Measurements from ENCODE around the gene CCDC68.

The CCDC68 gene

GRCh38 chr18:54914816-54915215, 44.4 kb downstream of the CCDC68 start:
- DNase-seq = no peak

GRCh38 chr18:54911551-54911950, 47.7 kb downstream of the CCDC68 start:
- DNase-seq = no peak

- DNase-seq = no peak
Measured at GRCh38 chr18:54910161-54910919, 48.9 kb downstream of the CCDC68 start.

- no peak for DNase-seq
Measured at GRCh38 chr18:54909538-54909937, 49.7 kb downstream of the CCDC68 start.

- no peak for DNase-seq
Measured at GRCh38 chr18:54906331-54907185, 52.7 kb downstream of the CCDC68 start.

GRCh38 chr18:54905629-54906028, 53.6 kb downstream of the CCDC68 start:
- DNase-seq = no peak

- DNase-seq = no peak
Measured at GRCh38 chr18:54904581-54904980, 54.7 kb downstream of the CCDC68 start.

- no peak for DNase-seq
Measured at GRCh38 chr18:54900290-54900689, 59.0 kb downstream of the CCDC68 start.

- no peak for DNase-seq
Measured at GRCh38 chr18:54899500-54899899, 59.8 kb downstream of the CCDC68 start.

GRCh38 chr18:54888933-54889332, 70.3 kb downstream of the CCDC68 start:
- DNase-seq = no peak

GRCh38 chr18:54888378-54888777, 70.9 kb downstream of the CCDC68 start:
- DNase-seq = no peak

- no peak for DNase-seq
Measured at GRCh38 chr18:54883816-54884604, 75.3 kb downstream of the CCDC68 start.

- no peak for DNase-seq
Measured at GRCh38 chr18:54882318-54882717, 76.9 kb downstream of the CCDC68 start.

GRCh38 chr18:54881229-54881768, 78.0 kb downstream of the CCDC68 start:
- DNase-seq = no peak

- DNase-seq = no peak
Measured at GRCh38 chr18:54880395-54881105, 78.7 kb downstream of the CCDC68 start.

GRCh38 chr18:54879691-54880090, 79.6 kb downstream of the CCDC68 start:
- no peak for DNase-seq

GRCh38 chr18:54878659-54879358, 80.5 kb downstream of the CCDC68 start:
- no peak for DNase-seq

- no peak for DNase-seq
Measured at GRCh38 chr18:54878159-54878622, 81.1 kb downstream of the CCDC68 start.

- no peak for DNase-seq
Measured at GRCh38 chr18:54877076-54877475, 82.2 kb downstream of the CCDC68 start.

GRCh38 chr18:54875063-54875462, 84.2 kb downstream of the CCDC68 start:
- DNase-seq = no peak

GRCh38 chr18:54873884-54874255, 85.4 kb downstream of the CCDC68 start:
- no peak for DNase-seq

GRCh38 chr18:54872681-54873080, 86.6 kb downstream of the CCDC68 start:
- no peak for DNase-seq
